Middle frontal gyrus (tissue), 1 donor: ENCODE measurements around the gene PCDHGA7.
"Not testable (repeated sequence)": the region's sequence is repeated elsewhere in the genome, so short reads cannot be mapped to it uniquely, and the experiment has no call there.

ENCODE experiments used
- DNase-seq: peaks from one replicate; pipeline ENCODE4 v3.0.0-alpha.2; 2015; ENCODE audit warnings: low spot score; ENCODE audit errors: extremely low spot score

The PCDHGA7 gene

DNA sequence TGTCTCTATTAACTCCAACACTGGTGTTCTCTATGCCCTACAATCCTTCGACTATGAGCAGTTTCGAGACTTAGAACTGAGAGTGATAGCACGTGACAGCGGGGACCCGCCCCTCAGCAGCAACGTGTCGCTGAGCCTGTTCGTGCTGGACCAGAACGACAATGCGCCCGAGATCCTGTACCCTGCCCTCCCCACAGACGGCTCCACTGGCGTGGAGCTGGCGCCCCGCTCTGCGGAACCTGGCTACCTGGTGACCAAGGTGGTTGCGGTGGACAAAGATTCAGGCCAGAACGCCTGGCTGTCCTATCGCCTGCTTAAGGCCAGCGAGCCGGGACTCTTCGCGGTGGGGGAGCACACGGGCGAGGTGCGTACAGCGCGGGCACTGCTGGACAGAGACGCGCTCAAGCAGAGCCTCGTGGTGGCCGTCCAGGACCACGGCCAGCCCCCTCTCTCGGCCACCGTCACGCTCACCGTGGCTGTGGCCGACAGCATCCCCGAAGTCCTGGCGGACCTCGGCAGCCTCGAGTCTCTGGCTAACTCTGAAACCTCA lies 40.3 kb downstream of the PCDHGA7 start:
- DNase-seq = no peak

DNA sequence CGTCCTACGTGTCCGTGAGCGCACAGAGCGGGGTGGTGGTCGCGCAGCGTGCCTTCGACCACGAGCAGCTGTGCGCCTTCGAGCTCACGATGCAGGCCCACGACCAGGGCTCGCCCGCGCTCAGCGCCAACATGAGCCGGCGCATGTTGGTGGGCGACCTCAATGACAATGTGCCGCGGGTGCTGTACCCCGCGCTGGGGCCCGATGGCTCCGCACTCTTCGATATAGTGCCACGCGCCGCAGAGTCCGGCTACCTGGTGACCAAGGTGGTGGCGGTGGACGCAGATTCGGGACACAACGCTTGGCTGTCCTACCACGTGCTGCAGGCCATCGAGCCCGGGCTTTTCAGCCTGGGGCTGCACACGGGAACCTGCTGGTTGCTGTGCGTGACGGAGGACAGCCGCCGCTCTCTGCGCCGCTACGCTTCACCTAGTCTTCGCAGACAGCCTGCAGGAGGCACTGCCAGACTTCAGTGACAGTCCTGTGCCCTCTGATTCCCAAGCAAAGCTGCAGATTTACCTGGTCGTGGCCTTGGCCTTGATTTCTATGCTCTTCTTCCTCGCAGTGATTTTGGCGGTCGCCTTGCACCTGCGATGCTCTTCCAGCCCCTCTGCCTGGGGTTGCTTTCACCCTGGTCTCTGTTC lies 45.4 kb downstream of the PCDHGA7 start:
- DNase-seq = no peak

DNA sequence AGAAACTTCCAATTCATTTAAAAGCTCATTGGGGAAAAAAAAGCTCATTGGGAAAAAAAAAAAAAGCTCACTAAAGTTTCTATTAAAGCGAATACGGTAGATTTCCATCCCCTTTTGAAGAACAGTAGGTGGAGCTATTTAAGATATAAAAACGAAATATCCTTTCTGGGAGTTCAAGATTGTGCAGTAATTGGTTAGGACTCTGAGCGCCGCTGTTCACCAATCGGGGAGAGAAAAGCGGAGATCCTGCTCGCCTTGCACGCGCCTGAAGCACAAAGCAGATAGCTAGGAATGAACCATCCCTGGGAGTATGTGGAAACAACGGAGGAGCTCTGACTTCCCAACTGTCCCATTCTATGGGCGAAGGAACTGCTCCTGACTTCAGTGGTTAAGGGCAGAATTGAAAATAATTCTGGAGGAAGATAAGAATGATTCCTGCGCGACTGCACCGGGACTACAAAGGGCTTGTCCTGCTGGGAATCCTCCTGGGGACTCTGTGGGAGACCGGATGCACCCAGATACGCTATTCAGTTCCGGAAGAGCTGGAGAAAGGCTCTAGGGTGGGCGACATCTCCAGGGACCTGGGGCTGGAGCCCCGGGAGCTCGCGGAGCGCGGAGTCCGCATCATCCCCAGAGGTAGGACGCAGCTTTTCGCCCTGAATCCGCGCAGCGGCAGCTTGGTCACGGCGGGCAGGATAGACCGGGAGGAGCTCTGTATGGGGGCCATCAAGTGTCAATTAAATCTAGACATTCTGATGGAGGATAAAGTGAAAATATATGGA lies 48.0 kb downstream of the PCDHGA7 start, which contains the start of gene PCDHGA12:
Gene PCDHGA12, plus strand, starts transcription at position 176 of the 782 bp plus-strand sequence. Its CDS starts 253 bp downstream, at position 429.
- DNase-seq = no peak

DNA sequence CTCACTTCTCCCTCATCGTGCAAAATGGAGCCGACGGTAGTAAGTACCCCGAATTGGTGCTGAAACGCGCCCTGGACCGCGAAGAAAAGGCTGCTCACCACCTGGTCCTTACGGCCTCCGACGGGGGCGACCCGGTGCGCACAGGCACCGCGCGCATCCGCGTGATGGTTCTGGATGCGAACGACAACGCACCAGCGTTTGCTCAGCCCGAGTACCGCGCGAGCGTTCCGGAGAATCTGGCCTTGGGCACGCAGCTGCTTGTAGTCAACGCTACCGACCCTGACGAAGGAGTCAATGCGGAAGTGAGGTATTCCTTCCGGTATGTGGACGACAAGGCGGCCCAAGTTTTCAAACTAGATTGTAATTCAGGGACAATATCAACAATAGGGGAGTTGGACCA lies 48.7 kb downstream of the PCDHGA7 start:
- no peak for DNase-seq

DNA sequence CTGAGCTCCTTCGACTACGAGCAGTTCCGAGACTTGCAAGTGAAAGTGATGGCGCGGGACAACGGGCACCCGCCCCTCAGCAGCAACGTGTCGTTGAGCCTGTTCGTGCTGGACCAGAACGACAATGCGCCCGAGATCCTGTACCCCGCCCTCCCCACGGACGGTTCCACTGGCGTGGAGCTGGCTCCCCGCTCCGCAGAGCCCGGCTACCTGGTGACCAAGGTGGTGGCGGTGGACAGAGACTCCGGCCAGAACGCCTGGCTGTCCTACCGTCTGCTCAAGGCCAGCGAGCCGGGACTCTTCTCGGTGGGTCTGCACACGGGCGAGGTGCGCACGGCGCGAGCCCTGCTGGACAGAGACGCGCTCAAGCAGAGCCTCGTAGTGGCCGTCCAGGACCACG lies 49.8 kb downstream of the PCDHGA7 start:
- not testable (repeated sequence) for DNase-seq

DNA sequence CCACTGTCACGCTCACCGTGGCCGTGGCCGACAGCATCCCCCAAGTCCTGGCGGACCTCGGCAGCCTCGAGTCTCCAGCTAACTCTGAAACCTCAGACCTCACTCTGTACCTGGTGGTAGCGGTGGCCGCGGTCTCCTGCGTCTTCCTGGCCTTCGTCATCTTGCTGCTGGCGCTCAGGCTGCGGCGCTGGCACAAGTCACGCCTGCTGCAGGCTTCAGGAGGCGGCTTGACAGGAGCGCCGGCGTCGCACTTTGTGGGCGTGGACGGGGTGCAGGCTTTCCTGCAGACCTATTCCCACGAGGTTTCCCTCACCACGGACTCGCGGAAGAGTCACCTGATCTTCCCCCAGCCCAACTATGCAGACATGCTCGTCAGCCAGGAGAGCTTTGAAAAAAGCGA lies 50.2 kb downstream of the PCDHGA7 start:
- DNase-seq = not testable (repeated sequence)

DNA sequence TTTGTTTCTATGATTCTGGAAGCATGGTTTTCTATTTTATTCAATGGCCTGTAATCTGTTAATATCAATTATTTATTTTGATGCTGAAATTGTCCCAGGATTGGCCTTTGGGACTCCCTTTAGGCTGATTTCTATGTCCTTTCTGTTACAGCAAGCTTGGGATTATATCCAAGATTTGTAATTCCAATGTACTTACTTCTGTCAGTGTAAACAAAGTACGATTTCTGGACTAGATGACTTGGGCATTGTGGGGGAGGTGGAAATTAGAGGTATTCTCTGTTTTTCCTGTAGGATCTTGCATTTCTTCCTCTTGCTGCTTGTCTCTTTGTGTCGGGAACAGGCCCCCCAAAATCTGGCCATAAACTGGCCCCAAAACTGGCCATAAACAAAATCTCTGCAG lies 51.5 kb downstream of the PCDHGA7 start:
- no peak for DNase-seq
